HG03439 (cell line): ENCODE data around the gene PHF5A.
"Not testable (repeated sequence)": the region's sequence is repeated elsewhere in the genome, so short reads cannot be mapped to it uniquely, and the experiment has no call there.

Experiments used
- ATAC-seq: cut with Tn5 transposase; IDR thresholded peaks from one replicate; pipeline ENCODE4 v1.9.1; 2021; ENCODE audit warnings: mild to moderate bottlenecking, moderate library complexity; ENCODE audit not compliant: unreplicated experiment

Gene PHF5A

DNA sequence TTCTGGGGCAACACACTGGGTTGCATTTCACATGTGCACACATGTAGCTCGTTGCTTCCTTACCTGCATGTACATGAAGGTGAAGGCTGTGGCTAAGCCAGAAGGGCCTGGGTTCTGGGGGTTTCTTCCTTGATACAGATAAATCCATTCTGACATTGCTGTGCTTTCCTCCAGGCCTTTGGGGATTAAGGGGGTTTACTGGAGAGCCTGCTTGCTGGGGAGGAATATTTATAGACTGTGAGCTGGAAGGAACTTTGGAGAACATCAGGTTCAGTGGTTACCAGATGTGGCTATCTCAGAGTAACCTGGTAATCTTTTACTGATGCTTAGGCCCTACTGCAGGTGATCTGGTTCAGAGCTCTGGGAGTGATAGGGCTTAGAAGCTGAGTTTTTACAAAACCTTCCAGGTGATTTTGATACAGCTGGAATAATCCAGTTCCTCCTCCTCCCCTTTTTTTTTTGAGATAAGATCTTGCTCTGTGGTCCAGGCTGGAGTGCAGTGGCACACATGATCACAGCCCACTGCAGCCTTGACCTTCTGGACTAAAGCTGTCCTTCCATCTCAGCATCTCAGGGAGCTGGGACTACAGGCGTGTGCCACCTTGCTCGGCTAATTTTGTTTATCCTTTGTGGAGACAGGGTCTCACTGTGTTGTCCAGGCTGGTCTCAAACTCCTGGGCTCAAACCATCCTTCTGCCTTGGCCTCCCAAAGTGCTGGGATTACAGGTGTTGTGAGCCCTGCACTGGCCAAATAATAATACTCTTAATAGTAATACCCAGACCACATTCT lies 20.3 kb upstream of the PHF5A start:
- no peak for ATAC-seq

DNA sequence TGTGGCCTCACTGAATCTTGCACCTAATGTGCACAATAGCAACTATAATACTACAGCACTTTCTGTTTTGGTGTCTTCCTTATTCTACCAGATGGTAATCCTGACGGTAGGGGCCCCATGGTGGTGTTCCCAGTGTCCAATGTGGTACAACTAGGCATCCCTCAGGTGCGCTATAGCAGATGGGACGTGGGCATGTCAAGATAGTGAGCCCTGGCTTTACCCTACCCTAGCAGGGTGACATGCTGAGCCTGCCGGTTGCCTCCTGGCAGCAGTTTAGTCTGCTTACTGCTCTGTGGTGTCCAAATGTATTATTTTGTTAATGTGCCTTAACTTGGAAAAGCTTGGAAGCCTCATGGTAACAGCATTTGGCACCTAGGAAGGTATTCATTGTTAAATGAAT lies 19.6 kb upstream of the PHF5A start:
- no peak for ATAC-seq

- ATAC-seq: no peak
Observed at GRCh38 chr22:41487037-41487935, 18.8 kb upstream of the PHF5A start.

DNA sequence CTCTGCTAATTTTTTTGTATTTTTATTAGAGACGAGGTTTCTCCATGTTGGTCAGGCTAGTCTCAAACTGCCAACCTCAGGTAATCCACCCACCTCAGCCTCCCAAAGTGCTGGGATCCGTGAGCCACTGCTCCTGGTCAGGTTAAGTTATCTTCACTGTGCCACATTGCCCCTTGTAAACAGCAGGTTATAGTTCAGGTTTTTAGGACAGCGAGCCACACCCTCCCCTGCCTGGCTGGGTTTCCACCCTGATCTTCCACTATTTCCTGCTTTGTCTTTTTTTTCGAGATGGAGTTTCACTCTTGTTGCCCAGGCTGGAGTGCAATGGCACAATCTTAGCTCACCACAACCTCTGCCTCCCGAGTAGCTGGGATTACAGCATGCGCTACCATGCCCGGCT lies 16.5 kb upstream of the PHF5A start:
- ATAC-seq: no peak

DNA sequence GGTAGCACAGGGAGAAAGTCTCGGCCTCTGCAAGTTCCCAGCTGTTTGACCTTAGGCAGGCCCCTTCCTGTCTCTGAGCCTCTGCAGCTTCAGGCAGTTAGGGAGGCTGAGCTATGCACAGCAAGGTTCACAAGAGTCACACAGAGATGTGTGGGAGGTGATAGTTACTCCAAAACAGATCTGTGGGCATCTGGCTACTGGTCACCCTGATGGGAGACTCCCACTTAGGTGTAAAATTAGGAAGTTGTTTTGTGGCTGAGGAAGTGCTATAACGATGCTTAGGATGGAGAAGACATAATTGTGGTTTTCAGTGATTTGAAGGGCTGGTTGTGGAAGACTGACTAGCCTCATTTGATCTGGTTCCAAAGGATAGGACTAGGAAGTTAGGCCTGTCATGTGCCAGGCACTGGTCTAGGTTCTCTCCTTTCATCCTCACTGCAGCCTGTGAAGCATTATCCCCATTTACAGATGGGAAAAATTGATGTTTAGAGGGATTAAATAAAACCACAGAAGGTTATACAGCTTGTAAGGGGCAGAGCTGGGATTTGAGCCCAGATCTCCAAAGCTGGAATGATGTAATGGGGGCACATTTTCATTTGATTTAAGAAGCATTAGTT lies 13.9 kb upstream of the PHF5A start:
- ATAC-seq: no peak

- no peak for ATAC-seq
Observed at GRCh38 chr22:41481925-41482318, 13.4 kb upstream of the PHF5A start.

DNA sequence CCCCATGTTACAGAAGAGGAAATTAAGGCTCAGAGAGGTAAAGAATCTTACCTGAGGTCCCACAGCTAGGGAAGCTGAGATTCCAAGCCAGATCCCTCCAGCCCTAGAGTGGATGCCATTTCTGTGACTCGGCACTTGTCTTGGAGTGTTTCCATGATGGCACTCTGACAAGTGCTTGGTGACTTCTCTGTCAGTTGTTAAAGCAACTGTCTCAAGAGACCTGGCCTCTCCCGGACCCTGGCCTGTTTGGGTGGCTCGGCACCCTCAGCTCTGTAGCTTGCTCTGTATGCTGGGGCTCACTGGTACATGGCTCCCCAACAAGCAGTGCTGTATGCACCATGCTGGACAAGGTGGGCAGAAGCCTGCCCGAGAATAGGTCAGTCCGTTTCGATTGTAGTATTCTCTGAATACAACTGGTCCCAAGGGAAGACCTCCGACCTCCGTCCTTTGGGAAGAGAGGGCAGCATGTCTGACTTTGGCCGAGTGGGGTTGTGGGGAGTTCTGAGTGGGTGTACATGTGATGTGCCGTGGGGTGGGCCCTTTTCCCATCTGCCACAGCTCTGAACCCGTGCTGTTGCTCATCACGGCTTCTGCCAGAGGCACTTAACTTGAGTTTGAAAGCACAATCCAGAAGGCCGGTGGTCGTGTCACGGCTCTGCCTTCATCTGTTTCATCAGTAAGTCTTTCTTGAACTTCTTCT lies 12.8 kb upstream of the PHF5A start:
- no peak for ATAC-seq

- ATAC-seq: no peak
Observed at GRCh38 chr22:41480397-41480735, 11.9 kb upstream of the PHF5A start.

GRCh38 chr22:41479671-41480396 lies 11.3 kb upstream of the PHF5A start:
- no peak for ATAC-seq

DNA sequence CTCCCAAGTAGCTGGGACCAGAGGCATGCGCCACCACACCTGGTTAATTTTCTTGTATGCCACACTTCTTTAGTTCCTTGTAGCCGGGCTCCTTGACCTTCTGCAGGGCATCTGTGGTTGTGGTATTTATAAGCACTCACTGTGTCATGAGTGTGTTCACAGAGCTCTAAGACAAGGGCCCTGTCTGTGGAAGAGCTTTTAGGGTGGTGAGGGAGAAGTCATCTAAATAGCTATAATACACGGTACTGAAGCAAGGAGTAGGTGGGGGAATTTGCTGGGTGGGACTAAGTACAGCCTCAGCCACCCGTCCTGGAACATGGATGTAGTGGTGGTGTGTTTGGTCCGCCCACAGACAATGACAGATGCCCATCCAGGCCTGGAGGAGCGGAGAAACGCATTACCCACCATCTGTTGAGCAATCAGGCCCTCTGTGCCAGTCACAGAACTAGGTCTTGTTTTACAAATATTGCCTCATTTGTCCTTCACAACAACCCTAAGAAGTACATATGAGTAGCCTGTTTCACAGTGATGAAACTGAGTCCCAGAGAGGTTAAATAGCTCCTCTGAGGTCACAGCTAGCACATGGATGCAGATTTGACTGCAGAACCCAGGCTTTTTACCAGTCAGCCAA lies 10.5 kb upstream of the PHF5A start:
- no peak for ATAC-seq

GRCh38 chr22:41478473-41478872 lies 10.0 kb upstream of the PHF5A start:
- no peak for ATAC-seq

- ATAC-seq: no peak
Observed at GRCh38 chr22:41474872-41475451, 6.5 kb upstream of the PHF5A start.

DNA sequence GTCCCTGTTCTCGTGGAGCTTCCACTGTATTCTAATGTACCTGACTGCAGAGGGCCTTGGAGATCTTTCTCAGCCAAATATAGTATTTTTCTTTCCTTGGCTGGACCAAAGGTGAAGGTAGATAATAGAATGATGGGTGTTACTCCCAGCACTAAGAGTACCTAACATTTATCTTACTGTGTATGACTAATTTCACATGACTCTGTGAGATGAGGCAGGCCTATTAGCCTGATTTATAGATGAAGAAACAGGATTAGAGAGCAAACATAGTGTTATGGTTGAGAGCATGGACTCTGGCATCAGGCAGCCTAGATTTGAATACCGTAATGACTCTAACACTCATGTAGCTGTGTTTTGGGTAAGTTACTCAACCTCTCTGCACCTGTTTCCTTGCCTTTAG lies 3.1 kb upstream of the PHF5A start:
- no peak for ATAC-seq

DNA sequence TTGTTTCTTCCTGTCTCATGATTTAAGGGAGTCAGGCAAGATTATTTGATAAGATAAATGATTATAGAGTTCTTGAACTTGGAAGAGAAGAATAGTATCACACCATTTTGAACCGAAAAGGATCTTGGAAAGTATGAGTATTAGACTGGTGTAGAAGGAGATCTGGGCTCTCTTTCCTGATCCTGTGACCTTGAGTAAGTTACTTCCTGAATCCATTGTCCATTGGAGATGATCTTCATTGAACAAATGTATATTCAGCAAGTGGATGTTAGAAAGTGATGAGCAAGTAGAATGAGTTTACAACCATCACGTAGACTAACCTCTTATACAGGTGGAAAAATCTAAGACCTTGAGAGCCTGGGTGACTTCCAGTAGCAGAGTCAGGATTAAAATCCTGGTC lies 2.4 kb upstream of the PHF5A start:
- no peak for ATAC-seq

DNA sequence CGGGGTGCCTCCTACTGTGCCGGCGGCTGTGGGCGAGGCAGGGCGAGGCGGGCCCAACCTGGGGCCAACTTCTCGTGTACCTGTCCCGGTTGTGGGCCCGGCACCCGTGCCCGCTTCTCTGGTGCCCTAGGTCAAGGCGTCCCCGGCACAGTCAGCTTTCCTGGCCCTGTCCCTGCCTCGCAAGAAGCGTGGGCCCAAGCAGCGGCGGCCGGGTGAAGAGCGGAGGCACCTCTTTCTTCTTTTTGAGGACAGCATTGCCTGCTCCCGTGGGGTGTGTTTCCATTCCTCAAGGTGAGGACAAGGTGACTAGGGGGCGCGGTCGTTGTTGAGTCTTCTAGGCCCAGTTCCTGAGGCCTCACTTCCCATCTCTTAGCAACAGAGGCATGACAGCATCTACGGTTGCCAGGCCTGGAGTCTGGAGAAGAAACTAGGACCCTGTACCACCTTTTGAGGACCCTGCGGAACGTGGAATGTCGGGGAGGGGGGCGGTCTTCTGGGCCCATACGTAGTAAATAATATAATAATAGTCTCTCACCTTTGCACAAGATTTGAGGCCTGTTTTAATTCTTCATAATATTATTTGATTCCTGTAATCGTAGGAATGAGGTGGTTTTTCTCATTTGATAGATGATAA lies 843 bp upstream of the PHF5A start:
- peak; percentile 26 for ATAC-seq

DNA sequence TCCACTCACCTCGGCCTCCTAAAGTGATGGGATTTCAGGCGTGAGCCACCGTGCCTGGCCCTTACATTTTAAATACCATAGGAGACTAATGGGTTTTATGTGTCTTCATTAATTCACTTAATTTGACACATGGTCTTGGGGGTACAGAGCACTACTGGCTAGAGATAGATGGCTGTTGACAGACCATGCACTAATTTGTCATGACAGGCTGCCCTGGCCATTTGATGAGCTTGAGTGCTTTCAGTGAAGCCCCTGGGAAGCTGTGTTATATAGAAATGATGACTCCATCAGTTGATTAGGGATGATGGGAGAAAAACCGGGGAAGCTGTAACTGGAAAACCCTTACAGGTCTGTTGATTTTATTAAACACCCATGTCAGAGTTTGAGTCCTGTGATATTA lies 6.6 kb downstream of the PHF5A start:
- no peak for ATAC-seq

DNA sequence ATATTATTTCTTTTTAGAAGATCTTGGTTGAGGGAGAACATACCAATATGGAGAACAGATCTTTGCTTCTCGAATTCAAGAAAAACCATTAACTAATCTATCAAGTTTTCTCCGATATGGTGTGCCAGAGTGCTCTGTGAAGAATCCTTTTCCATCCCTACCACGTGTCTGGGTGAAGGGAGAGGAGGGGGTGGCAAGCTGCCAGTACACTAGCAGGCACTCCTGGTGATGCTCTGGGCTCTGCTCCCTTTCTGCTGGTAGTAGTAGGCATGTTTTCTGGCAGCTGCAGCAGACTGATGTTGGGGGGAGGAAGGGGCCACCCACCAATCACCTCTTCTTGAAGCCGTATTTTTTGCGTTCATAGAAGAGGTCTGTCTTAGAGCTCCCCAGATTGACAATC lies 8.4 kb downstream of the PHF5A start:
- not testable (repeated sequence) for ATAC-seq

DNA sequence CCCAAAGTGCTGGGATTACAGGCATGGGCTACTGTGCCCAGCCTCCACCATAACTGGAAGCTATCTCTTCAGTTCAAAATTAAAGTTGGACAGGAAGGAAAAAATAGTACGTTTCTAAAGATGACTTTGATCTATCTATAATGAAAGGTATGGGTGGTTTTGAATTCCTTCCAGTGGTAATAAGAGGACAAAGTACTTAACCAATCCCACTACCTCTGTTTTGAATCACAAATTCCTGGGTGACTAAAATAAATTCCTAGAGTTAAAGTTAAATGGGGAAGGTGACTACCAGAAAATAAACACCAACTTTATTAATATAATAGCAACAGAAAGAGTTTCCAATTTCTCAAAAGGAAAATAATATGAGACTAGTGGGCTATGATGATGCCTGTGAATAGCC lies 9.1 kb downstream of the PHF5A start:
- no peak for ATAC-seq

DNA sequence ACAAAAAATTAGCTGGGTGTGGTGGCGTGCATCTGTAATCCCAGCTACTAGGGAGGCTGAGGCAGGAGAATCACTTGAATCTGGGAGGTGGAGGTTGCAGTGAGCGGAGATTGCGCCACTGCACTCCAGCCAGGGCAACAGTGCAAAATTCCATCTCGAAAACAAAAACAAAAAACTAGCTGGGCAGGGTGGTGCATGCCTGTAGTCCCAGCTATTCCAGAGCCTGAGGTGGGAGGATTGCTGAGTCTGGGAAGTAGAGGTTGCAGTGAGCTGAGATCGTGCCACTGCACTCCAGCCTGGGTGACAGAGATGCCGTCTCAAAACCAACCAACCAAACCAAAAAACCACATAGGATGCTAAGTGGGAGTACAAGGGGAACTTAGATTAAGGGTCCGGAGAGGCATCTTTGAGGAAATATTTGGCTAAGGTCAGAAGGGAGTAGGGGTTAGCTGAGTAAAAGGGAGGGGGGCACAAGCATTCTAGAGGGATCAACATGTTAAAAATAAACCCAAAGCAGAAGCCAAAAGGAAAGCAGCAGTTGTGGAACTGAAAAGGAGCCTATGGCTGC lies 10.2 kb downstream of the PHF5A start:
- no peak for ATAC-seq
